Sigmoid colon (tissue), 7 donors: Measurements from ENCODE around the gene TANGO2. TPM values are rescaled to one million over a fixed set of nuclear protein-coding genes. Genes with fewer than 3 reads are reported as not detected.
"Not testable (repeated sequence)": the region's sequence is repeated elsewhere in the genome, so short reads cannot be mapped to it uniquely, and the experiment has no call there.

Source experiments
- DNase-seq: peaks from one replicate; pipeline ENCODE4 v3.0.0-alpha.2; 2019
- H3K27ac ChIP-seq, 4 donors: fragments of 200-600 bp; sonication (generic); one replicate each; pipeline ENCODE4 v1.5.1; 2016 to 2019; ENCODE audit warnings: mild to moderate bottlenecking in 1 of 4
- H3K27me3 ChIP-seq, 3 donors: fragments of 200-600 bp; sonication (generic); one replicate each; pipeline ENCODE4 v1.5.1; 2019; ENCODE audit warnings: mild to moderate bottlenecking in 1 of 3
- H3K36me3 ChIP-seq, 4 donors: fragments of 200-600 bp; sonication (generic); one replicate each; pipeline ENCODE4 v1.5.1; 2016 to 2019
- H3K4me1 ChIP-seq, 4 donors: fragments of 200-600 bp; sonication (generic); one replicate each; pipeline ENCODE4 v1.5.1; 2017 to 2019
- H3K4me3 ChIP-seq, 4 donors: fragments of 200-600 bp; sonication (generic); one replicate each; pipeline ENCODE4 v1.5.1; 2017 to 2019; ENCODE audit warnings: mild to moderate bottlenecking in 2 of 4, moderate library complexity in 1 of 4
- H3K9me3 ChIP-seq, 4 donors: fragments of 200-600 bp in 3 of 4; sonication (generic) in 3 of 4; one replicate each; pipeline versions ENCODE4 v1.5.1 to v1.6.1; 2013 to 2019
- EP300 ChIP-seq, 4 donors: sonication (generic); formaldehyde crosslinking; IDR thresholded peaks; one replicate each; pipeline ENCODE4 v1.6.1; 2017; ENCODE audit warnings: antibody characterized with exemption in 4 of 4
- POLR2A ChIP-seq, 2 donors: fragments of 450-650 bp; IDR thresholded peaks; one replicate each; pipeline ENCODE4 v1.6.1; 2016; ENCODE audit warnings: antibody characterized with exemption in 2 of 2, mild to moderate bottlenecking in 2 of 2, moderate library complexity in 2 of 2
- POLR2AphosphoS5 ChIP-seq, 4 donors: sonication (generic); formaldehyde crosslinking; IDR thresholded peaks; one replicate each; pipeline ENCODE4 v1.6.1; 2017; ENCODE audit warnings: antibody characterized with exemption in 4 of 4
- WGBS, 2 donors: extraction: QIAGEN DNeasy Blood & Tissue Kit; methylation state at CpG; one replicate each; pipeline ENCODE4 v1.1.7; 2013; 5-methylcytosine and 5-hydroxymethylcytosine counted together
- intact Hi-C: fragments of 100-400 bp; cut with DNase I; formaldehyde crosslinking; loops from one replicate; pipeline ENCODE4 v1.15.1; 2023
- polyA plus RNA-seq, 3 donors: library from polyadenylated mRNA; stranded (reverse); fragments of 200-250 nt; gene quantifications; one replicate each; pipeline ENCODE4 v1.2.3, GENCODE V29; 2013
- total RNA-seq, 4 donors: library from RNA; depleted of rRNA; stranded (reverse); fragments of >200 nt; gene quantifications; one replicate each; pipeline ENCODE4 v1.1.0, GENCODE V29; 2016
- TF ChIP-seq, protein P1 (sequence below), 4 experiments: fragments of 450-650 bp in 3 of 4; fragments of 200-600 bp in 1 of 4; IDR thresholded peaks; one replicate each; pipeline ENCODE4 v1.5.1; 2016 to 2019; ENCODE audit warnings: antibody characterized with exemption in 4 of 4, mild to moderate bottlenecking in 3 of 4, moderate library complexity in 2 of 4
- donor health status: healthy with polysubstance abuse.
- donor health status: Bipolar disorder and iron deficiency.
- donor health status: healthy.

Gene TANGO2
- total and polyA plus RNA-seq, 7 donors: 24.2 to 46.2 (median 31.6) TPM

DNA sequence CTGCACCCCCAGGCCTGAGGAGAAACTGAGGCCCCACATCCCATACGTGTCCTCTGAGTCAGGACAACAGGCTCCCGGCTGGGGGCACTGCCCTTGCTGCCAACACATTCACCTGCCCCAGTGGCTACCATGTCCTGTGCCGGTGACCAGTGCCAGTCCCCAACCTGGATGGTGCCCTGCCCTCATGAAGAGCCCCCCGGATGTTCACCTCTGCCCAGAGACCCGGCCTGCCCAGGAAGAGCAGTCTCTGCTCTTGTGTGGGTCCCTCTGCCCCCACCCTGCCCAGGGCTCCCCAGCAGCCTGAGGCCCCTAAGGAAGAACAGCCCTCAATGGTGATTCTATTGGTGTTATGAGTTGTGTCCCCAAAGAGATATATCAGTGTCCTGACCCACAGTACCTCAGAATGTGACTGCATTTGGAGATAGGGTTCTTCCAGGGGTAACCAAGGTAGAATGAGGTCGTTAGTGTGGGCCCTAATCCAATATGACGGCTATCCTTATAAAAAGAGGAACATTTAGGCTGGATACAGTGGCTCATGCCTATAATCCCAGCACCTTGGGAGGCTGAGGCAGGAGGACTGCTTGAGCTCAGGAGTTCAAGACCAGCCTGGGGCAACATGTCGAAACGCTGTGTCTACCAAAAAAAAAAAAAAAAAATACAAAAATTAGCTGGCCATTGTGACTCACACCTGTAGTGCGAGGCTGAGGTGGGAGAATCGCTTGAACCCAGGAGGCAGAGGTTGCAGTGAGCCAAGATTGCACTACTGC, 45.9 kb downstream of the TANGO2 start:
- no peak for DNase-seq
- intact Hi-C loops: no loop called here
- no peak overlapping the region for H3K4me3 ChIP-seq
- no peaks in the 10 kb centered on the region for H3K9me3 ChIP-seq
- TF ChIP-seq, protein P1, sequence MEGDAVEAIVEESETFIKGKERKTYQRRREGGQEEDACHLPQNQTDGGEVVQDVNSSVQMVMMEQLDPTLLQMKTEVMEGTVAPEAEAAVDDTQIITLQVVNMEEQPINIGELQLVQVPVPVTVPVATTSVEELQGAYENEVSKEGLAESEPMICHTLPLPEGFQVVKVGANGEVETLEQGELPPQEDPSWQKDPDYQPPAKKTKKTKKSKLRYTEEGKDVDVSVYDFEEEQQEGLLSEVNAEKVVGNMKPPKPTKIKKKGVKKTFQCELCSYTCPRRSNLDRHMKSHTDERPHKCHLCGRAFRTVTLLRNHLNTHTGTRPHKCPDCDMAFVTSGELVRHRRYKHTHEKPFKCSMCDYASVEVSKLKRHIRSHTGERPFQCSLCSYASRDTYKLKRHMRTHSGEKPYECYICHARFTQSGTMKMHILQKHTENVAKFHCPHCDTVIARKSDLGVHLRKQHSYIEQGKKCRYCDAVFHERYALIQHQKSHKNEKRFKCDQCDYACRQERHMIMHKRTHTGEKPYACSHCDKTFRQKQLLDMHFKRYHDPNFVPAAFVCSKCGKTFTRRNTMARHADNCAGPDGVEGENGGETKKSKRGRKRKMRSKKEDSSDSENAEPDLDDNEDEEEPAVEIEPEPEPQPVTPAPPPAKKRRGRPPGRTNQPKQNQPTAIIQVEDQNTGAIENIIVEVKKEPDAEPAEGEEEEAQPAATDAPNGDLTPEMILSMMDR (IDR thresholded peaks at IDR 0.05): no peak
- no peak for TF ChIP-seq EP300 (IDR thresholded peaks at IDR 0.05)
- no peak for TF ChIP-seq POLR2AphosphoS5 (IDR thresholded peaks at IDR 0.05)
- TF ChIP-seq POLR2A (IDR thresholded peaks at IDR 0.05): no peak
- WGBS, 2 donors: 95% methylated on average over 11 of the region's 11 CpGs
- H3K4me1 ChIP-seq: no peaks in the 10 kb centered on the region
- H3K36me3 ChIP-seq: peaks cover 0 to 32% (median 17%) of the 10 kb centered on the region in 4 donors
- no peak overlapping the region for H3K27ac ChIP-seq
- H3K27me3 ChIP-seq: no peaks in the 10 kb centered on the region

GRCh38 chr22:20067384-20067682, 46.4 kb downstream of the TANGO2 start:
- DNase-seq, H3K4me3 ChIP-seq, H3K27me3 ChIP-seq, H3K27ac ChIP-seq, intact Hi-C loops, H3K4me1 ChIP-seq, H3K9me3 ChIP-seq: not testable (repeated sequence)
- WGBS, 2 donors: 97 to 100% methylated on average over 3 of the region's 3 CpGs
- H3K36me3 ChIP-seq: peaks cover 0 to 26% (median 12%) of the 10 kb centered on the region in 4 donors

DNA sequence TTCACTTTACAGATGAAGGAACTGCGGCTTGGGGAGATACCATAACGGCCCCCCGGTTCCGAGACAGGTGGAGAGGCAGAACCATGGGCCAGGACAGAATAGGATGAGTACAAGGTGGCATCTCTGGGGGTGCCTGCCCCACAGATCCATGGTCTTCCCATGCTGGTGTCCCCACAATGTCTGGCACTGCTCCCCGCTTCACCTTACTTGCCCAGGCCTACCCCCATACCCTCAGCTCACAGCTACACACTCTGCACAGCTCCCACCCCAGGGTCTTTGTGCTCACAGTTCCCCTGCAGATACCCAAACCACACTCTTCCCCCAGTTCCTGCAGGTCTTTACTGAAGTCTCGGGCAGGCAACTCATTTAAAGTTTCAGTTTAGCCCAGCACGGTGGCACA, 47.7 kb downstream of the TANGO2 start:
- Histone ChIP-seq H3K4me3 (no peak overlapping the region), H3K27me3 (no peaks in the 10 kb centered on the region), H3K36me3 (peaks cover 0 to 15% (median 4%) of the 10 kb centered on the region in 4 donors), H3K27ac (no peak overlapping the region), H3K9me3 (no peaks in the 10 kb centered on the region), H3K4me1 (no peaks in the 10 kb centered on the region)
- 90 to 92% methylated on average over 7 of the region's 7 CpGs for WGBS, 2 donors
- TF ChIP-seq POLR2A (IDR thresholded peaks at IDR 0.05) (no peak), EP300 (IDR thresholded peaks at IDR 0.05) (no peak), POLR2AphosphoS5 (IDR thresholded peaks at IDR 0.05) (no peak)
- TF ChIP-seq, protein P1 (IDR thresholded peaks at IDR 0.05): no peak
- intact Hi-C loops: no loop called here
- DNase-seq: no peak

- intact Hi-C loops: no loop called here
These were observed 48.6 kb downstream of the TANGO2 start for GRCh38 chr22:20069331-20070042.

GRCh38 chr22:20071524-20071972, 50.6 kb downstream of the TANGO2 start:
- no peaks in the 10 kb centered on the region for H3K9me3 ChIP-seq
- no peaks in the 10 kb centered on the region for H3K36me3 ChIP-seq
- H3K27ac ChIP-seq: no peak overlapping the region
- TF ChIP-seq EP300 (IDR thresholded peaks at IDR 0.05): no peak
- TF ChIP-seq POLR2A (IDR thresholded peaks at IDR 0.05): no peak
- TF ChIP-seq POLR2AphosphoS5 (IDR thresholded peaks at IDR 0.05): no peak
- TF ChIP-seq, protein P1 (IDR thresholded peaks at IDR 0.05): no peak
- no peaks in the 10 kb centered on the region for H3K4me1 ChIP-seq
- no peaks in the 10 kb centered on the region for H3K27me3 ChIP-seq
- no peak for DNase-seq
- intact Hi-C loops: no loop called here
- no peak overlapping the region for H3K4me3 ChIP-seq
- 90 to 93% methylated on average over 8 of the region's 8 CpGs for WGBS, 2 donors

More at GRCh38 chr22:20069331-20070042, 48.6 kb downstream of the TANGO2 start:
- 89 to 95% methylated on average over 7 of the region's 7 CpGs for WGBS, 2 donors
- H3K4me1 ChIP-seq: no peaks in the 10 kb centered on the region
- TF ChIP-seq POLR2AphosphoS5 (IDR thresholded peaks at IDR 0.05) (no peak), POLR2A (IDR thresholded peaks at IDR 0.05) (no peak), EP300 (IDR thresholded peaks at IDR 0.05) (no peak)
- TF ChIP-seq, protein P1 (IDR thresholded peaks at IDR 0.05): no peak
- DNase-seq: no peak
- H3K27ac ChIP-seq: no peak overlapping the region
- H3K4me3 ChIP-seq: no peak overlapping the region
- H3K27me3 ChIP-seq: no peaks in the 10 kb centered on the region
- H3K9me3 ChIP-seq: no peaks in the 10 kb centered on the region
- H3K36me3 ChIP-seq: peaks cover 0 to 6% (median 0%) of the 10 kb centered on the region in 4 donors
